ES-I3 (cell line): ENCODE data around the gene METTL27.
"Not testable (repeated sequence)": the region's sequence is repeated elsewhere in the genome, so short reads cannot be mapped to it uniquely, and the experiment has no call there.

Source experiments
- H3K36me3 ChIP-seq: 2 replicates; pipeline ENCODE4 v1.6.1; 2013; ENCODE audit warnings: mild to moderate bottlenecking, low read length, control low read depth, moderate library complexity; ENCODE audit not compliant: insufficient read depth
- H3K4me1 ChIP-seq: 2 replicates; pipeline ENCODE4 v1.6.1; 2013; ENCODE audit warnings: mild to moderate bottlenecking, control low read depth, low read length; ENCODE audit not compliant: insufficient read depth
- H3K9ac ChIP-seq: 2 replicates; pipeline ENCODE4 v1.6.1; 2013; ENCODE audit warnings: low read depth, mild to moderate bottlenecking, low read length, moderate library complexity
- H3K9me3 ChIP-seq: 2 replicates; pipeline ENCODE4 v1.6.1; 2013; ENCODE audit warnings: mild to moderate bottlenecking, low read length, moderate library complexity; ENCODE audit not compliant: control insufficient read depth, insufficient read depth

Gene METTL27, protein sequence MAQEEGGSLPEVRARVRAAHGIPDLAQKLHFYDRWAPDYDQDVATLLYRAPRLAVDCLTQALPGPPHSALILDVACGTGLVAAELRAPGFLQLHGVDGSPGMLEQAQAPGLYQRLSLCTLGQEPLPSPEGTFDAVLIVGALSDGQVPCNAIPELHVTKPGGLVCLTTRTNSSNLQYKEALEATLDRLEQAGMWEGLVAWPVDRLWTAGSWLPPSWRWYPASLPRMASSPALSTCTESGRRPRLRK

DNA sequence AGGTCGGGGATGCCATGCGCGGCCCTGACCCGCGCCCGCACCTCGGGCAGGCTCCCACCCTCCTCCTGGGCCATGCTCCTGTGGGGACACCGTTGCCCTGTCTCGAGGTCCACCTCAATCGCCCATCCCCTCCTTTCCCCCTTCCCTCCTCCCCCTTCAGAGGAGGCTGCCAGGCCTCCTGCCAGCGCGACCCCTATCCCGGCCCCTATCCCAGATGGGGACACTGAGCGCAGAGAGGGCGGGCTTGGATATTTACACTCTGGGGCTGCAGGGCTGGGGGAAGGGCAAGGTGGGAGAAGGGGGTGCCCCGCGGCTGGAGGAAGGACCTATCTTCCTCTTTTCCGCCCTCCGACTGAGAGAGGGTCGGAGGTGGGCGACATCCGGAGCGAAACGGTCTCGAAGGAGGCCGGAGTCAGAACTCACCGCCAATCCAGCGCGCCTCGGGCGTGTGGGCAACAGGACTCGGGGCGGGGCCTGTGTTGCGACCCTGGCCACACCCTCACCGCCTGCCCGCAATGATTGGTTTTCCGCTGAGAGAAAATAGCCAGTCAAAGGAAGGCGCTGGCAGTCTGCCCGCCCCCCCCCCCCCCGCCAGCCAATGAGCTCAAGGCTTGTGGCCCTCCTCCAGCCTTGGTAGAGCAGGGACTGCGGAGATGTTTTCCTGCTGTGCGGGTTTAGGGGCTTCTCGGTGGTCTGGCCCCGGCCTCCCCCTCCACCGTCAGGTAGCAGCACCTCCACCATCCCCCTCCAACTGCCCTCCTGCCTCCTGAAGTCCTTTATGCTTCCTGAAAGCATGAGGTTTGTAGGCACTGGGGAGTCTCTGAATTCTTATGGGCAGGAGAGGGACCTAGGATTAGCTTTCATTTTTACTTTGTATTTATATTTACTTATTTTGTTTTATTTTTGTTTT lies at the start of gene METTL27:
Gene METTL27, minus strand, starts transcription at position 450 of the 910 bp plus-strand sequence. Its CDS starts 376 bp downstream, at position 74.
- peak within 1 kb of the TSS; percentile 84 for H3K9ac ChIP-seq
- H3K4me1 ChIP-seq = peaks cover 11% of the 10 kb centered on the region
- no peaks in the 10 kb centered on the region for H3K9me3 ChIP-seq
- H3K36me3 ChIP-seq = no peaks in the 10 kb centered on the region

GRCh38 chr7:73891178-73891885 lies 49.0 kb upstream of the METTL27 start:
- no peaks in the 10 kb centered on the region for H3K36me3 ChIP-seq
- H3K4me1 ChIP-seq = peaks cover 6% of the 10 kb centered on the region; the same call in 1 of the 2 replicates
- H3K9ac ChIP-seq = no peak overlapping the region
- H3K9me3 ChIP-seq = peaks cover 3% of the 10 kb centered on the region; the same call in 1 of the 2 replicates

DNA sequence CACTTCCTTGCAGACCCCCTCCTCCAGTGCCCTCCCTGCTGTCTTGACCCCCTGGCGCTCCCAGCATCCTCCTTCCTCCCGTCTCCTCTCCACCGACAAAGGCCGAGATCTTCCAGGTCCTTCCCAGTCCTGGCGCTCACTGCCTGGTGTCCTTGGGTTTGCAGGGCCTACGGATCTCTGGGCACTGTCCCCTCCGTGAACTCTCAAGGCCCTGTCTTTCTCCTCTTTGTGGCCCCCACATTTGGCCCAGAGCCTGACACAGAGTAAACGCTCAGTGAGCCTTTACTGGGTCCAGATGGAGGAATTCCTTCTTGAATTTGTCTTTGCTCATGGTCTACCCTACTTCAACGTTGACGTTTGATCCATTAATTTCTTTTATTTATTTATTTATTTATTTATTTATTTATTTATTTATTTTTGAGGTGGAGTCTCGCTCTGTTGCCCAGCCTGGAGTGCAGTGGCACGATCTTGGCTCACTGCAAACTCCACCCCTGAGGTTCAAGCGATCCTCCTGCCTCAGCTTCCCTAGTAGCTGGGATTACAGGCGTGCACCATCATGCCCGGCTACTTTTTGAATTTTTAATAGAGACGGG lies 48.3 kb upstream of the METTL27 start:
- H3K36me3 ChIP-seq = no peaks in the 10 kb centered on the region
- H3K9me3 ChIP-seq = no peaks in the 10 kb centered on the region
- H3K9ac ChIP-seq = no peak overlapping the region
- peaks cover 6% of the 10 kb centered on the region; the same call in 1 of the 2 replicates for H3K4me1 ChIP-seq

GRCh38 chr7:73888959-73889358 lies 46.6 kb upstream of the METTL27 start:
- H3K9ac ChIP-seq = no peak overlapping the region
- H3K4me1 ChIP-seq = peaks cover 4% of the 10 kb centered on the region; the same call in 1 of the 2 replicates
- H3K9me3 ChIP-seq = no peaks in the 10 kb centered on the region
- H3K36me3 ChIP-seq = no peaks in the 10 kb centered on the region

- Histone ChIP-seq H3K9ac (no peak overlapping the region), H3K36me3 (no peaks in the 10 kb centered on the region), H3K9me3 (no peaks in the 10 kb centered on the region), H3K4me1 (peaks cover 4% of the 10 kb centered on the region; the same call in 1 of the 2 replicates)
Measured at GRCh38 chr7:73887762-73888161, 45.4 kb upstream of the METTL27 start.

DNA sequence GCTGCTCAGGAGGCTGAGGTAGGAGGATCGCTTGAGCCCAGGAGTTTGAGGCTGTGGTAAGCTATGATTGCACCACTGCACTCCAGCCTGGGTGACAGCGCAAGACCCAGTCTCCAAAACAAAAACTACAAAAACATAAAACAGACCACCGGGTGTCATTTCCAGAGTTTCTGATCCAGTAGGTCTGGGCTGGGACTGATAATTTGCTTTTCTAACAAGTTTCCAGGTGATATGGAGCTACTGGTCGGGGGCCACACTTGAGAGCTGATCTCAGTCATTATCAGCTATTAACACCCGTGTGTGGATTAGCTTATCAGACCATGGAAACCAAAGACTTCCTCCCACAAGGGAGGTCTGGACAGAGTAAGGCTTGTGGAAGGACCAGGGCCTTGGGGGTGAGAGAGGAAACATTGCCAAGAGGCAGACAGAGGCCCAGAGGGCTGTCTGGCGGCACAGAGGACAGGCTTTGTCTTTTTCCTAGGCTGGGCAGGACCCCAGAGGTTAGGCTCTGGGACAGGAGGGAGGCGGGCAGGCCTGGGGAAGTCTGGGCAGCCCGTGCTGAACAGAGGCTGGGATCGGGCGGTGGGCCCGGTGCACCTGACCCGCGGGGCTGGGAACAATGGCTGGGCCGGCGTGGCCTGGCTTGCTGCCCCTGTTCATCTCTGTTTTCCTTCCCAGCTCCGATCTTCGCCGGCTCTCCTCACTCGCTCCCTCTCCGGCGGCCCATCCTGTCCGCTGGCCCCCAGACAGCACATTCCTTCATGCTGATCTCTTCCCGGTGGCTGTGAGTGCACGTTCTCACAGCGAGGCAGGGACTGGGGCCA lies 43.9 kb upstream of the METTL27 start:
- Histone ChIP-seq H3K36me3 (no peaks in the 10 kb centered on the region), H3K4me1 (peaks cover 4% of the 10 kb centered on the region; the same call in 1 of the 2 replicates), H3K9me3 (no peaks in the 10 kb centered on the region), H3K9ac (no peak overlapping the region)

- Histone ChIP-seq H3K36me3 (no peaks in the 10 kb centered on the region), H3K9ac (no peak overlapping the region), H3K9me3 (no peaks in the 10 kb centered on the region)
Measured at GRCh38 chr7:73885433-73885974, 43.2 kb upstream of the METTL27 start.

DNA sequence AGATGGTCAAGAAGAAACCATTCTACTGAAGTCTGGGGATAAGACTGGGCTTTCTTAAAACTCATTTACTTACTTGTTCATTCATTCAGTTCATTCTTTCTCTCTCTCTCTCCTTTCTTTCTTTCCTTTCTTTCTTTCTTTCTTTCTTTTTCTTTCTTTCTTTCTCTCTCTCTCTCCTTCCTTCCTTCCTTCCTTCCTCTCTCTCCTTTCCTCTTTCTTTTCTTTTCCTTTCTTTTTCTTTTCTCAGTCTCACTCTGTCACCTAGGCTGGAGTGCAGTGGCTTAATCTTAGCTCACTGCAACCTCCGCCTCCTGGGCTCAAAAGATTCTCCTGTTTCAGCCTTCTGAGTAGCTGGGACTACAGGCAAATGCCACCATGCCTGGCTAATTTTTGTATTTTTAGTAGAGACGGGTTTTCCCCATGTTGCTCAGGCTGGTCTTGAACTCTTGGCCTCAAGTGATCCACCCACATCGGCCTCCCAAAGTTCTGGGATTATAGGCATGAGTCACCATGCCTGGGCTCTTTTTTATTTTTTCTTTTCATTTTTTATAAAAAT lies 42.6 kb upstream of the METTL27 start:
- H3K4me1 ChIP-seq, H3K9ac ChIP-seq, H3K36me3 ChIP-seq, H3K9me3 ChIP-seq: not testable (repeated sequence)

More at GRCh38 chr7:73885433-73885974, 43.2 kb upstream of the METTL27 start:
- peaks cover 4% of the 10 kb centered on the region; the same call in 1 of the 2 replicates for H3K4me1 ChIP-seq

GRCh38 chr7:73882047-73882402 lies 39.7 kb upstream of the METTL27 start:
- peaks cover 4% of the 10 kb centered on the region; the same call in 1 of the 2 replicates for H3K4me1 ChIP-seq
- H3K9me3 ChIP-seq = no peaks in the 10 kb centered on the region
- H3K36me3 ChIP-seq = no peaks in the 10 kb centered on the region
- H3K9ac ChIP-seq = no peak overlapping the region

DNA sequence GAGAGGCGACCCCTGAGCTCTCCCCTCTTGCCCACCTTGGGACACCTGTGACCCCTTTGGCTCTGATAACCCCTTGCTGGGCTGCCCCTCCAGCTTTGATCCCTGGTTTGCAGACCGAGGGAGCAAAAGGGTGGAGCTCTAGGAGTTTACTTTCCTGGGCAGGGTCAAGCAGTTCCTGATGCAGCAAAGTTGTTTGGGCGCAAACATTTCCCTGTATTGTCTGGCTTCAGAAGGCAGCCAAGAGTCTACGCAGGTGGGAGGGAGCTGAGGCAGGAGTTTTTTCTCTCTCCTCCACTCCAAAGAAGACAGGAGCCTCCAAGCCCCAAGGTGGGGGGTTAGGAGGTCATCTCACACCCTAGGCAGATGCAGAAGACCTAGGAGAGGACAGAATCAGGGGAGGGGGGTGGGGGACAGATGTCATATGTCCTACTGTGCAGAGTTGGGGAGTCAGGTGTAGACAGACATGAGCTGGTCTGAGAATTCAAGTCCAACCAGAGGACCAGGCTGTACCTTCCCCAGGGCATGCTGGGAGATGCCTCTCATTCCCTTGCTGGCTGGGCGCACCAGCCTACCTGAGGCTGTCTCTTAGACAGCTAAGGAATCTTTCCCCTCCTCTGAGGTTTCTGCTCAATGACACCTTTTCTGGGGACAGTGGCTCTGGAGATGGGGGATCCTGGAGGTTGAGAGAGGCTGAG lies 39.2 kb upstream of the METTL27 start:
- Histone ChIP-seq H3K4me1 (no peaks in the 10 kb centered on the region; the same call in 1 of the 2 replicates), H3K36me3 (no peaks in the 10 kb centered on the region), H3K9ac (no peak overlapping the region), H3K9me3 (no peaks in the 10 kb centered on the region)

DNA sequence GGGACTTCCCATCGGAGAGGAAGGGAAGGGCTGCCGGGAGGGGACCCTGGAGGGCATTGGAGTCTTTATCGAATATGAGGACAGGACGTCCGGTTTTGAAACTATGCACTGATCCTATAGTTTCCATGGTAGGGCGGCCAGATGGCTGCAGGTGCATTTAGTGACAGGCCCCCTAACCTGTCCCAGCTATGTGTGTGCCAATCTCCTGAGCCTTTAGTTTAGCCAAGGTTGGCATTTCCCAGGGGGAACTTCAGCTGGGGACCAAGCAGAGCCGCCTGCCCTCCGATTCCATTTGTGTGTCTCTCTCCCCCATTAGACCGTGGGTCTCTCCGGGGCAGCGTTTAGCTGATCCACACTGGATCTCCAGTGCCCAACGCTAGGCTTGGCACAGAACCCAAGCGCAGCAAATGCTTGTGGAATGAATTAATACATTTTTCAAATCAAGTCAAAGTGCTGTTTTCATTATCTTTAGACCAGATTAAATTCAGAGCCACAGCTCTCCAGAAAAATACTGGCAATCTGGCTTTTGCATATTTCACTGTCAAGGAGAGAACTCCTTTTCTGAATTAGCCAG lies 38.5 kb upstream of the METTL27 start:
- Histone ChIP-seq H3K36me3 (no peaks in the 10 kb centered on the region), H3K9ac (no peak overlapping the region), H3K4me1 (no peaks in the 10 kb centered on the region), H3K9me3 (no peaks in the 10 kb centered on the region)

DNA sequence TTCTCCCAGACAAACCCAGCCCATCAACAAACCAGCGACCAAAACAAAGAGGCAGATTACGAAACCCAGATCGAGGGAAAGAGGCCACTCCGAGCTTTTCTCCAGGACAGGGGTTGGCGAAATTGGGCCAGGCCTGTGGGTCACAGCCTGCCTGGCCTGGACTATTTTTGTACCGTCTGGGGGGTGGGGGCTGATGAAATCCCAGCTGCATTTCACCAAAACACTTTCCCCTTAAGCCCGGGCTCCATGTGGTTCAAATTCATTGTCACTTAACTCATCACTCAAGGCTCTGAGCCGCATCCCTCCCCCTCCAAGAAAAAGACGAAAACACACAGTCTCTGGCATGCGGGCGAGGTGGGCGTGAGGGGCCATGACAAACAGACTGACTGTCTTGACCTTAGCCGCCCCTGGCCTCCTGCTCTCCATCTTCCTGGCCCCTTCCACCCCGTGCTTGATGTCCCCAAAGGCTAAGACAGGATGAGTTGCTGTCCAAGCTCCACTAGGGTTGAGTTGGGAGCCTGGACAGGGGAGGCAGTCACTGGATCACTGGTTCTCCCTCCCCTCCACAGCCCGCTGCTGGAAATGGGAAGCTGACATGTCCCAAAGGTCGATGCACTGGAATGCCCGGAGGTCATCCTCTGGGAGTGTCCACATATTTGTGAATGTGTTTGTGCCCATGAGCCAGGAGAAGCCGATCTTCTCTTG lies 37.8 kb upstream of the METTL27 start:
- no peaks in the 10 kb centered on the region for H3K9me3 ChIP-seq
- no peaks in the 10 kb centered on the region for H3K36me3 ChIP-seq
- no peak overlapping the region for H3K9ac ChIP-seq
- no peaks in the 10 kb centered on the region for H3K4me1 ChIP-seq
